WERI-Rb-1 (cell line): ENCODE measurements around the gene FAM83C.

Experiments
- DNase-seq: peaks from one replicate; pipeline ENCODE4 v3.0.0-alpha.2; 2020
- H3K27ac ChIP-seq: fragments of 250-450 bp; sonication (Bioruptor Pico); 2 replicates; pipeline ENCODE4 v1.5.1; 2020; ENCODE audit warnings: mild to moderate bottlenecking, moderate library complexity
- H3K27me3 ChIP-seq: fragments of 250-450 bp; sonication (Bioruptor Pico); 2 replicates; pipeline ENCODE4 v1.5.1; 2021; ENCODE audit warnings: mild to moderate bottlenecking, low read depth, moderate library complexity; ENCODE audit not compliant: insufficient read depth, severe bottlenecking
- H3K36me3 ChIP-seq: fragments of 250-450 bp; sonication (Bioruptor Pico); 2 replicates; pipeline ENCODE4 v1.5.1; 2020; ENCODE audit warnings: mild to moderate bottlenecking, moderate library complexity
- H3K4me3 ChIP-seq: 2 replicates; pipeline ENCODE4 v1.5.1; 2011; ENCODE audit warnings: low read depth, mild to moderate bottlenecking, control low read depth, low read length
- H3K9me3 ChIP-seq: fragments of 250-450 bp; sonication (Bioruptor Pico); 2 replicates; pipeline ENCODE4 v1.5.1; 2021; ENCODE audit warnings: mild to moderate bottlenecking, moderate library complexity; ENCODE audit not compliant: severe bottlenecking
- CTCF ChIP-seq: IDR thresholded peaks from 2 replicates; pipeline ENCODE4 v1.5.1; 2011; ENCODE audit warnings: low read depth, mild to moderate bottlenecking, control low read depth, inconsistent platforms, low read length

The FAM83C gene

GRCh38 chr20:35251613-35251940, 40.6 kb downstream of the FAM83C start:
- Histone ChIP-seq H3K9me3 (no peaks in the 10 kb centered on the region), H3K27me3 (no peaks in the 10 kb centered on the region), H3K36me3 (peaks cover 61% of the 10 kb centered on the region), H3K4me3 (no peak overlapping the region), H3K27ac (no peak overlapping the region)
- no peak for DNase-seq
- TF ChIP-seq CTCF, result no peak

GRCh38 chr20:35248641-35249475, 43.4 kb downstream of the FAM83C start:
- TF ChIP-seq CTCF, result no peak
- Histone ChIP-seq H3K27ac (no peak overlapping the region), H3K36me3 (peaks cover 36% of the 10 kb centered on the region), H3K4me3 (no peak overlapping the region), H3K9me3 (no peaks in the 10 kb centered on the region), H3K27me3 (no peaks in the 10 kb centered on the region)
- no peak for DNase-seq

DNA sequence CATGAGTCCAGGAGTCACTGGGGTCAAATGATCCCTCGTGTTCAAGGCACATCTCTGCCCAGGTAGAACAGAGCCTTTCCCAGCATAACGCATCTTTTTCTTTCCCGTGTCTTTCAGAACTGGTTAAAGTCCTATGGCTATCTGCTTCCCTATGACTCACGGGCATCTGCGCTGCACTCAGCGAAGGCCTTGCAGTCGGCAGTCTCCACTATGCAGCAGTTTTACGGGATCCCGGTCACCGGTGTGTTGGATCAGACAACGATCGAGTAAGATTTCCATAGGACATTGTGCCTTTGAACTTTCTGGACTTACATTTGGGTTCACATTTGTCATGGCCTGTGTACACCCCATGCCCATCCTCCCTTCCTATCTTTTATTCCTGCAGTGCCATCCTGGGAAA, 45.5 kb downstream of the FAM83C start:
- Histone ChIP-seq H3K27me3 (no peaks in the 10 kb centered on the region), H3K9me3 (no peaks in the 10 kb centered on the region), H3K27ac (no peak overlapping the region), H3K36me3 (peaks cover 27% of the 10 kb centered on the region), H3K4me3 (no peak overlapping the region)
- no peak for TF ChIP-seq CTCF
- DNase-seq, result no peak

DNA sequence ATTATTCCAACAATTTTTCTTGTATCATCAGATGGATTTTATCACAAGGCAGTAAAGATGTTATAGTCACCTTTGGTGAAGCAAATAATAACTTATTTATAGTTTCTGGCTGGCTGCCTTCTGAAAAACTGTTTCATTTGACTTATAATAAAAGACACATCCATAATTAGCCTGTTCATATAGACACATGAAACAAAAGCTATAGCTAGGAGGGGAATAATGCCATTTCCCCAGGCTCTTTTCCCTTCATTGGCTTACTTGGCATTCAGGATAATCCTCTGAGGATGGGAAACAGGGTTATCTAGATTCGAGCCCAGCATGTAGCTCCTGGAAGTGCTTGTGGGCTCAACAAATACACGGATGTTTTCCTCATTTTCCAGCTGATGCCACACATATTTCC, 48.2 kb downstream of the FAM83C start:
- Histone ChIP-seq H3K27me3 (no peaks in the 10 kb centered on the region), H3K36me3 (peaks cover 14% of the 10 kb centered on the region), H3K4me3 (no peak overlapping the region), H3K9me3 (no peaks in the 10 kb centered on the region), H3K27ac (no peak overlapping the region)
- no peak for TF ChIP-seq CTCF
- DNase-seq, result no peak

DNA sequence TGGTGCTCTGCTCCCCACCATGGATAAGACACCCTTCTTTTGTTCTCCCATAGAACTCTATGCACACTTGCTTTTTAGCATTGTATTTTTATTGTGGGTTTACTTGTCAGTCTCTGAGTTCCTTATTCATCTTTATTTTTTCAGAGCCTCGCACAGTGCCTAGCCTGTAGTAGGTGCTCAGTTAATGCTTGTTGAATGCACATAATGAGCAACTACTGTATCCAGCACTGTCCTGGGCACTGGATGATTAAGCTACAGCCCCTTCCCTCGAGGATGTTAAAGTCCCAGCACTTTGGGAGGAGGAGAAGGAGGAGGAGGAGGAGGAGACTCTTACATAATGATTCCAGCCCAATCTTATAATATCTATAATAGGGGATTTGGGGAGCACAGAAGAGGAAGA, 48.9 kb downstream of the FAM83C start:
- no peak overlapping the region for H3K27ac ChIP-seq
- no peak overlapping the region for H3K4me3 ChIP-seq
- H3K27me3 ChIP-seq, result no peaks in the 10 kb centered on the region
- DNase-seq, result no peak
- H3K36me3 ChIP-seq, result peaks cover 13% of the 10 kb centered on the region
- no peak for TF ChIP-seq CTCF
- no peaks in the 10 kb centered on the region for H3K9me3 ChIP-seq

DNA sequence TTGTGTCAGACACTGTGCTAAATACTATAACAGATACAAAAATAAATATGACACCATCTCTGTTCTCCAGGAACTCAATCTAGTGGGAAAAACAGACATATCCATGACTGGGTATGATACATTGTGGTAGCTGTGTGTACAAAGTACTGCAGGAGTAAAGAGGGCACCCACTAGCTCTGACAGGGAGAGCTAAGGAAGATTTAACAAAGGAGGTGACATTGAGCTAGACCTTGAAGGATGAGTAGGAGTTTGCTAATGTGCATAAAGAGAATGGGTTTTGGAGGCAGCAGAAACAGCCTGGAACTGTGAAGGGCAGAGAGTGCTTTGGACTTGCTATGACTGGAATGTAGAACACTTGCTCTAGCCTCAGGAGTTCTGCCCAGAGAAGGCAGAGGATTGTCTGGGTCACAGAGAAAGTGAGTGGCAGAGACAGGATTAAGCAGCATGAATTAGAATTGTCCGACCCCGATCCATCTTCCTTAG, 51.4 kb downstream of the FAM83C start:
- TF ChIP-seq CTCF, result no peak
- Histone ChIP-seq H3K36me3 (no peaks in the 10 kb centered on the region), H3K9me3 (peaks cover 8% of the 10 kb centered on the region), H3K27me3 (no peaks in the 10 kb centered on the region), H3K4me3 (no peak overlapping the region), H3K27ac (no peak overlapping the region)
- no peak for DNase-seq
